KMS-11 (cell line): ENCODE results near the gene C10orf120.

Experiments
- H2AFZ ChIP-seq: fragments of 200-600 bp; sonication (generic); 2 replicates; pipeline ENCODE4 v1.6.1; 2016; ENCODE audit warnings: antibody characterized with exemption, mixed run types, low read depth
- H3K27ac ChIP-seq: fragments of 200-600 bp; sonication (generic); 2 replicates; pipeline ENCODE4 v1.6.1; 2016; ENCODE audit warnings: mild to moderate bottlenecking, mixed run types
- H3K27me3 ChIP-seq: fragments of 200-600 bp; sonication (generic); 2 replicates; pipeline ENCODE4 v1.6.1; 2017; ENCODE audit warnings: mild to moderate bottlenecking, low read depth, mixed run types, moderate library complexity; ENCODE audit not compliant: insufficient read depth
- H3K36me3 ChIP-seq: fragments of 200-600 bp; sonication (generic); 2 replicates; pipeline ENCODE4 v1.6.1; 2017; ENCODE audit warnings: mild to moderate bottlenecking, mixed run types; ENCODE audit not compliant: insufficient read depth
- H3K4me1 ChIP-seq: fragments of 200-600 bp; sonication (generic); 2 replicates; pipeline ENCODE4 v1.6.1; 2016; ENCODE audit warnings: mild to moderate bottlenecking, low read depth, mixed run types; ENCODE audit not compliant: poor library complexity, severe bottlenecking
- H3K4me2 ChIP-seq: fragments of 200-600 bp; sonication (generic); 2 replicates; pipeline ENCODE4 v1.7.0; 2016; ENCODE audit warnings: mild to moderate bottlenecking, mixed run types
- H3K4me3 ChIP-seq: fragments of 200-600 bp; sonication (generic); IDR thresholded peaks from 2 replicates; pipeline ENCODE4 v1.6.1; 2017; ENCODE audit warnings: low read depth, low read length, mixed read lengths; ENCODE audit not compliant: insufficient read depth
- H3K79me2 ChIP-seq: fragments of 200-600 bp; sonication (generic); 2 replicates; pipeline ENCODE4 v1.6.1; 2016; ENCODE audit warnings: low read depth, mixed run types; ENCODE audit not compliant: insufficient read depth
- H3K9ac ChIP-seq: fragments of 200-600 bp; sonication (generic); 2 replicates; pipeline ENCODE4 v1.6.1; 2016; ENCODE audit warnings: mild to moderate bottlenecking, mixed run types
- H4K20me1 ChIP-seq: fragments of 200-600 bp; sonication (generic); 2 replicates; pipeline ENCODE4 v1.6.1; 2016; ENCODE audit warnings: mild to moderate bottlenecking, mixed run types; ENCODE audit not compliant: insufficient read depth
- TF ChIP-seq, protein P1 (sequence below): fragments of 200-600 bp; sonication (generic); conservative IDR thresholded peaks from 2 replicates; pipeline ENCODE4 v1.6.1; 2017; ENCODE audit warnings: low read depth, mild to moderate bottlenecking, antibody characterized with exemption, low read length, moderate library complexity, mixed read lengths

Gene C10orf120

DNA sequence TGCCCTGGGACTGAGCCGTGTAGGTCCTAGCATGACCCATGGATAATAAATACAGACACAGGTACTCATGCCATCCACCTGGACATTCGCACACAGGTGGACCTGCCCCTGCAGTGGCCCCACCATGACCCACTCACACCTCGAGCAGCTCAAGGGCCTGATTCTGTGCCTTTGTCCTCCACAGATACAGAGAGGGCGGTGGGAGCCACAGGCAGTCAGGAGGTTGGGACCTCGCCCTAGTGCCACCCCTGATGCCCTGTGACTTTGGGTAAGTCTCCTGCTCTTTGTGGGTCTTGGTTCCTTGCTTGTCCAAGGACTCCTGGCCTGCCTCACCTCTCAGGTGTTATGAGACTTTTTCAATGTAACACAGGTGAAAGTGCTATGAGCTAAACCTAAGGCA, 42.9 kb downstream of the C10orf120 start:
- H3K27me3 ChIP-seq, result no peaks in the 10 kb centered on the region
- H3K9ac ChIP-seq, result no peak overlapping the region

DNA sequence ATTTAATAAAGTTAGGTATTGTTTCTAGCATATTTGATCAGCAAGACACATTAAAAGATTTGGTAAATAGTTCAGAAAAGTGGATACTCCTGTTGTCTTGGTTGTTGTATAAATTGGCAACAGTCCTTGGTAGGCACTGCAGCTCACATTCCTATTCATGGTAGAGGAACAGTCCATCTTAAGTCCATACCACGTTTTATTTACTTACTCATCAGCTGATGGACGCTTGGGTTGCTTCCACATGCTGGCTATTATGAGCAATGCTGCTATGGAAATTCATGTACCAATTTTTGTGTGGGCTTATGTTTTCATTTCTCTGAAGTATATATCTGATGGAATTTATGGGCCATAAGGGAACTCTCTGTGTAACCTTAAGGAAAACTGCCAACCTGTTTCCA, 43.3 kb downstream of the C10orf120 start:
- TF ChIP-seq, protein P1, sequence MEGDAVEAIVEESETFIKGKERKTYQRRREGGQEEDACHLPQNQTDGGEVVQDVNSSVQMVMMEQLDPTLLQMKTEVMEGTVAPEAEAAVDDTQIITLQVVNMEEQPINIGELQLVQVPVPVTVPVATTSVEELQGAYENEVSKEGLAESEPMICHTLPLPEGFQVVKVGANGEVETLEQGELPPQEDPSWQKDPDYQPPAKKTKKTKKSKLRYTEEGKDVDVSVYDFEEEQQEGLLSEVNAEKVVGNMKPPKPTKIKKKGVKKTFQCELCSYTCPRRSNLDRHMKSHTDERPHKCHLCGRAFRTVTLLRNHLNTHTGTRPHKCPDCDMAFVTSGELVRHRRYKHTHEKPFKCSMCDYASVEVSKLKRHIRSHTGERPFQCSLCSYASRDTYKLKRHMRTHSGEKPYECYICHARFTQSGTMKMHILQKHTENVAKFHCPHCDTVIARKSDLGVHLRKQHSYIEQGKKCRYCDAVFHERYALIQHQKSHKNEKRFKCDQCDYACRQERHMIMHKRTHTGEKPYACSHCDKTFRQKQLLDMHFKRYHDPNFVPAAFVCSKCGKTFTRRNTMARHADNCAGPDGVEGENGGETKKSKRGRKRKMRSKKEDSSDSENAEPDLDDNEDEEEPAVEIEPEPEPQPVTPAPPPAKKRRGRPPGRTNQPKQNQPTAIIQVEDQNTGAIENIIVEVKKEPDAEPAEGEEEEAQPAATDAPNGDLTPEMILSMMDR, result no peak
- Histone ChIP-seq H3K27ac (no peak overlapping the region), H2AFZ (no peak overlapping the region), H3K4me1 (no peaks in the 10 kb centered on the region), H3K79me2 (no peaks in the 10 kb centered on the region), H3K9ac (no peak overlapping the region), H4K20me1 (no peaks in the 10 kb centered on the region), H3K36me3 (no peaks in the 10 kb centered on the region), H3K4me3 (no peak overlapping the region), H3K4me2 (no peak overlapping the region), H3K27me3 (no peaks in the 10 kb centered on the region)

More for the DNA sequence above, 42.9 kb downstream of the C10orf120 start:
- H4K20me1 ChIP-seq, result no peaks in the 10 kb centered on the region
- no peak overlapping the region for H2AFZ ChIP-seq
- H3K79me2 ChIP-seq, result no peaks in the 10 kb centered on the region
- H3K27ac ChIP-seq, result no peak overlapping the region
- TF ChIP-seq, protein P1, result no peak
- no peak overlapping the region for H3K4me3 ChIP-seq
- H3K4me1 ChIP-seq, result no peaks in the 10 kb centered on the region
- H3K36me3 ChIP-seq, result no peaks in the 10 kb centered on the region
- no peak overlapping the region for H3K4me2 ChIP-seq

DNA sequence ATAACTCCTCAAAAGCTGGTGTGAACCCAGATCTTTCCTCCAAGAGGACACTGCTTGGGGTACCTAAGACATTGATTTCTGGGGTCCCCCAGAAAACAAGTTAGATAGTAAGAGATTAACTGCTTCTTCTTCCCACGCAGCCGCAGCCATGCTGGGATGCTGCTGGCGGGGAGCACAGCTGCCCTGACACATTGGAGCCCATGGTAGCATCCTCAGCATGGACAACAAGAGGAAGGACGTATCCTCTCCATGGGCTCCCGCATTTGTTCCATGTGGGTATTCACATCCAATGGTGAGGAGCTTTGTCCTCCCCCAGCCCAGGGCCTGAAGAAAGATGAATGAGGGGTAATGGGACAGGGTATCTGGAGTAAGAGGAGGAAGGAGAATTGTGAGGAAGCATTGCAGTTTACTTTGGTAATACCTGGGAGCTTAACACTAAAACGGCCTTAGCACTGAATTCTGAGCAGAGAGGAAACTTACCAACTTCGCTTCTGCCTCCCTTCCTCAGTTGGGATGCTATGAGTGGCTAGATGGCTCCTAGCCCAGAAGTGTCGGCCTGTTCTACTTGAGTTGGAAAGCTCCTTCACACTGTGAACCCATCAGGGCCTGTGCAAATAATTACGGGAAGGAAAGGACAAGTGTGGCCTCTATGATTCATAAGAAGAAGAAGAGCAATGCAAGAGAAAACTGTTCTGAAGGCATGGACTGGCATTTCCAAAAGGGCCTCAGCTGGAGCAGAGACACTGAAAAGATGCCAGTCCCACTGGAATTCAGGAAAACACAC, 43.9 kb downstream of the C10orf120 start:
- H3K4me1 ChIP-seq, result no peaks in the 10 kb centered on the region
- no peaks in the 10 kb centered on the region for H4K20me1 ChIP-seq
- no peak overlapping the region for H3K4me3 ChIP-seq
- no peaks in the 10 kb centered on the region for H3K79me2 ChIP-seq
- H2AFZ ChIP-seq, result no peak overlapping the region
- H3K4me2 ChIP-seq, result no peak overlapping the region
- H3K27ac ChIP-seq, result no peak overlapping the region
- H3K36me3 ChIP-seq, result no peaks in the 10 kb centered on the region
- TF ChIP-seq, protein P1, result no peak
- H3K9ac ChIP-seq, result no peak overlapping the region
- no peaks in the 10 kb centered on the region for H3K27me3 ChIP-seq

DNA sequence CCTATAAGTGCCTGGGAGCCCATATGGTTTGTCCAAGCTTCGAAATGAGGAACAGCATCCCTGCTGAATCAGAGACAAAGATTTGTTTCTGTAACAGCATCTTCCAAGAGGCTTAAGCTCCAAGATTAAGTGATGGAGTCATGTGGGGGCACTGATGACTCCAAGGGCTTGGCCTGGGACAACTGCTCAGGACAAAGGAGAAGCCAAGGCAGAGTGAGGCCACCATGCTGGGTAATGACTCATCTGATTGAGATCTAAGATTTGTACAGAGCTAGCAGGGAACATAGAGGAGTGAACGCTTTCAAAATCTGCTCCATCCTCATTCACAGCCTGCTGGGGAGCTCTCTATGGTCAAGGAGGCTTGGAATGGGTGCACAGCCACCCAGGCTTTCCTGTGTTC, 49.3 kb downstream of the C10orf120 start:
- Histone ChIP-seq H3K4me1 (no peaks in the 10 kb centered on the region), H3K27ac (no peak overlapping the region), H3K79me2 (no peaks in the 10 kb centered on the region), H3K4me2 (no peak overlapping the region), H3K4me3 (no peak overlapping the region), H3K9ac (no peak overlapping the region), H2AFZ (no peak overlapping the region), H3K36me3 (no peaks in the 10 kb centered on the region), H4K20me1 (no peaks in the 10 kb centered on the region), H3K27me3 (no peaks in the 10 kb centered on the region)
- TF ChIP-seq, protein P1, result no peak
